HG02763 (cell line): ENCODE measurements around the gene ENTPD8.

Experiments
- ATAC-seq: cut with Tn5 transposase; IDR thresholded peaks from one replicate; pipeline ENCODE4 v1.9.1; 2021; ENCODE audit warnings: mild to moderate bottlenecking, moderate library complexity; ENCODE audit not compliant: unreplicated experiment

ENTPD8 gene

GRCh38 chr9:137441289-137441934 is at the start of gene ENTPD8:
ENTPD8 (minus strand) TSS chr9:137441357; CDS start chr9:137438285, 3,072 bp downstream.
- no peak for ATAC-seq

GRCh38 chr9:137490532-137491186 is 49.5 kb upstream of the ENTPD8 start:
- ATAC-seq = no peak

GRCh38 chr9:137488906-137489305 is 47.7 kb upstream of the ENTPD8 start:
- ATAC-seq = no peak

- no peak for ATAC-seq
Observed at GRCh38 chr9:137488327-137488653, 47.1 kb upstream of the ENTPD8 start.

- ATAC-seq = no peak
Observed at GRCh38 chr9:137487454-137488326, 46.5 kb upstream of the ENTPD8 start.

GRCh38 chr9:137486545-137487453 is 45.6 kb upstream of the ENTPD8 start:
- no peak for ATAC-seq

- ATAC-seq = no peak
Observed at GRCh38 chr9:137486141-137486490, 45.0 kb upstream of the ENTPD8 start.

GRCh38 chr9:137485343-137486140 is 44.4 kb upstream of the ENTPD8 start:
- no peak for ATAC-seq

- ATAC-seq = no peak
Observed at GRCh38 chr9:137484551-137485315, 43.6 kb upstream of the ENTPD8 start.

- no peak for ATAC-seq
Observed at GRCh38 chr9:137482094-137482781, 41.1 kb upstream of the ENTPD8 start.

GRCh38 chr9:137480686-137481683 is 39.8 kb upstream of the ENTPD8 start:
- ATAC-seq = no peak

- ATAC-seq = no peak
Observed at GRCh38 chr9:137479892-137480685, 38.9 kb upstream of the ENTPD8 start.

GRCh38 chr9:137478962-137479861 is 38.1 kb upstream of the ENTPD8 start:
- ATAC-seq = no peak

GRCh38 chr9:137478613-137478961 is 37.4 kb upstream of the ENTPD8 start:
- ATAC-seq = no peak

- ATAC-seq = no peak
Observed at GRCh38 chr9:137477778-137478612, 36.8 kb upstream of the ENTPD8 start.
